MCF 10A (cell line): ENCODE measurements around the gene KCTD18. TPM values are rescaled to one million over a fixed set of nuclear protein-coding genes. Genes with fewer than 3 reads are reported as not detected.

ENCODE experiments used
- BruUV-seq: library from RNA; stranded (reverse); fragments of 400-500 nt; replicated peaks from 2 replicates; lab custom pipeline; 2021; lab: Mats Ljungman, UMichigan
- CTCF ChIA-PET: fragments of 300-600 bp; sonication (Branson Sonifier 250); formaldehyde crosslinking; extraction: SDS; loops from one replicate; lab custom pipeline; 2021; ENCODE audit warnings: antibody characterized with exemption, inconsistent platforms; lab: Yijun Ruan, JAX
- POLR2A ChIA-PET: fragments of 300-600, 350-650 bp; sonication (Branson Sonifier 250); formaldehyde crosslinking; extraction: SDS; loops from one replicate; lab custom pipeline; 2020; ENCODE audit warnings: antibody characterized with exemption, inconsistent platforms; lab: Yijun Ruan, JAX
- DNase-seq: peaks from one replicate; pipeline ENCODE4 v3.0.0-alpha.2; 2018; ENCODE audit not compliant: unreplicated experiment
- H3K27ac Mint-ChIP-seq: one replicate; pipeline ENCODE4 v1.8.0; 2022; ENCODE audit warnings: mild to moderate bottlenecking, low read depth, mixed read lengths; ENCODE audit not compliant: unreplicated experiment
- H3K27me3 Mint-ChIP-seq: one replicate; pipeline ENCODE4 v1.8.0; 2022; ENCODE audit warnings: mixed read lengths; ENCODE audit not compliant: insufficient read depth, unreplicated experiment
- H3K36me3 Mint-ChIP-seq: one replicate; pipeline ENCODE4 v1.8.0; 2022; ENCODE audit warnings: mild to moderate bottlenecking, moderate library complexity, mixed read lengths; ENCODE audit not compliant: insufficient read depth, unreplicated experiment
- H3K4me1 Mint-ChIP-seq: one replicate; pipeline ENCODE4 v1.8.0; 2022; ENCODE audit warnings: mixed read lengths; ENCODE audit not compliant: insufficient read depth, unreplicated experiment
- H3K4me3 Mint-ChIP-seq: one replicate; pipeline ENCODE4 v1.8.0; 2022; ENCODE audit warnings: mild to moderate bottlenecking, moderate library complexity, mixed read lengths; ENCODE audit not compliant: unreplicated experiment
- H3K9me3 Mint-ChIP-seq: one replicate; pipeline ENCODE4 v1.8.0; 2022; ENCODE audit warnings: mixed read lengths; ENCODE audit not compliant: unreplicated experiment
- CTCF ChIP-seq: fragments of 200-600 bp; IDR thresholded peaks from one replicate; pipeline ENCODE4 v1.8.0; 2022; ENCODE audit warnings: antibody characterized with exemption, mild to moderate bottlenecking; ENCODE audit not compliant: unreplicated experiment
- intact Hi-C: fragments of 100-400 bp; cut with micrococcal nuclease; formaldehyde crosslinking; loops from 2 replicates; pipeline ENCODE4 v1.14.1; 2022
- total RNA-seq: library from RNA; stranded (reverse); gene quantifications from 2 replicates; pipeline ENCODE4 v1.2.3, GENCODE V29; 2022

The KCTD18 gene
- total RNA-seq, 1 experiment from 2014 or later, result 13.5 TPM

GRCh38 chr2:200451511-200451910, 58.4 kb downstream of the KCTD18 start:
- Mint-ChIP-seq H3K36me3 (peaks cover 8% of the 10 kb centered on the region), H3K4me3 (no peak overlapping the region), H3K27ac (no peak overlapping the region), H3K9me3 (no peaks in the 10 kb centered on the region), H3K4me1 (peaks cover 10% of the 10 kb centered on the region), H3K27me3 (no peaks in the 10 kb centered on the region)
- ChIA-PET POLR2A (no interaction called here), CTCF (interaction anchor here (1.0 kb wide), 1 partner anchor 19 kb away, joined by 4 read pairs; no protein-coding TSS in a partner anchor)
- no peak for TF ChIP-seq CTCF
- intact Hi-C loops, result no loop called here
- no peak for DNase-seq
- BruUV-seq, result no TSS peak

GRCh38 chr2:200450288-200450687, 59.6 kb downstream of the KCTD18 start:
- ChIA-PET CTCF (interaction anchor here (0.9 to 1.3 kb wide), 4 partner anchors 20 to 91 kb away, joined by 3 to 4 read pairs (median 4); no protein-coding TSS in a partner anchor), POLR2A (interaction anchor here (0.6 kb wide), 1 partner anchor 137 kb away, joined by 3 read pairs; no protein-coding TSS in a partner anchor)
- Mint-ChIP-seq H3K36me3 (peaks cover 11% of the 10 kb centered on the region), H3K27me3 (no peaks in the 10 kb centered on the region), H3K4me3 (no peak overlapping the region), H3K4me1 (peaks cover 5% of the 10 kb centered on the region), H3K27ac (no peak overlapping the region), H3K9me3 (no peaks in the 10 kb centered on the region)
- intact Hi-C loops, result no loop called here
- no peak for TF ChIP-seq CTCF
- no peak for DNase-seq
- BruUV-seq, result no TSS peak

GRCh38 chr2:200449149-200449548, 60.7 kb downstream of the KCTD18 start:
- POLR2A ChIA-PET, result interaction anchor here (0.6 to 1.1 kb wide), 2 partner anchors 51 to 64 kb away, joined by 3 read pairs; no protein-coding TSS in a partner anchor
- BruUV-seq, result no TSS peak
- no peaks in the 10 kb centered on the region for H3K4me1 Mint-ChIP-seq
- H3K27ac Mint-ChIP-seq, result no peak overlapping the region
- no peaks in the 10 kb centered on the region for H3K27me3 Mint-ChIP-seq
- no peak for TF ChIP-seq CTCF
- no peak for DNase-seq
- H3K4me3 Mint-ChIP-seq, result no peak overlapping the region
- intact Hi-C loops, result no loop called here
- H3K9me3 Mint-ChIP-seq, result no peaks in the 10 kb centered on the region
- H3K36me3 Mint-ChIP-seq, result peaks cover 11% of the 10 kb centered on the region
- CTCF ChIA-PET, result interaction anchor here (0.6 to 1.3 kb wide), 3 partner anchors 27 to 509 kb away, joined by 4 read pairs; no protein-coding TSS in a partner anchor

GRCh38 chr2:200448455-200448854, 61.4 kb downstream of the KCTD18 start:
- ChIA-PET CTCF (interaction anchor here (0.7 kb wide), 1 partner anchor 96 kb away, joined by 4 read pairs; no protein-coding TSS in a partner anchor), POLR2A (interaction anchor here (0.6 to 1.1 kb wide), 2 partner anchors 51 to 64 kb away, joined by 3 read pairs; no protein-coding TSS in a partner anchor)
- BruUV-seq, result no TSS peak
- intact Hi-C loops, result no loop called here
- Mint-ChIP-seq H3K9me3 (no peaks in the 10 kb centered on the region), H3K27me3 (no peaks in the 10 kb centered on the region), H3K4me3 (no peak overlapping the region), H3K27ac (no peak overlapping the region), H3K4me1 (no peaks in the 10 kb centered on the region), H3K36me3 (peaks cover 18% of the 10 kb centered on the region)
- no peak for DNase-seq
- no peak for TF ChIP-seq CTCF
